GM06990 (cell line): Measurements from ENCODE around the gene ATG3.
"Not testable (repeated sequence)": the region's sequence is repeated elsewhere in the genome, so short reads cannot be mapped to it uniquely, and the experiment has no call there.

Experiments
- DNase-seq: peaks from one replicate; pipeline ENCODE4 v3.0.0-alpha.2; 2011; ENCODE audit not compliant: insufficient read length; ENCODE audit errors: extremely low read depth
- H3K27me3 ChIP-seq: replicated peaks from 2 replicates; pipeline ENCODE4 v1.6.0; 2011; ENCODE audit warnings: low read length; ENCODE audit not compliant: control insufficient read depth, insufficient read depth
- H3K36me3 ChIP-seq: 2 replicates; pipeline ENCODE4 v1.5.1; 2011; ENCODE audit warnings: low read length; ENCODE audit not compliant: control insufficient read depth, insufficient read depth
- H3K4me3 ChIP-seq: replicated peaks from 2 replicates; pipeline ENCODE4 v1.5.1; 2011; ENCODE audit warnings: low read depth, mild to moderate bottlenecking, control low read depth, low read length
- TF ChIP-seq, protein P1 (sequence below): IDR thresholded peaks from 2 replicates; pipeline ENCODE4 v1.5.1; 2011; ENCODE audit warnings: low read length, control low read depth, mild to moderate bottlenecking, inconsistent platforms; ENCODE audit not compliant: insufficient read depth, poor library complexity, severe bottlenecking

ATG3 gene

DNA sequence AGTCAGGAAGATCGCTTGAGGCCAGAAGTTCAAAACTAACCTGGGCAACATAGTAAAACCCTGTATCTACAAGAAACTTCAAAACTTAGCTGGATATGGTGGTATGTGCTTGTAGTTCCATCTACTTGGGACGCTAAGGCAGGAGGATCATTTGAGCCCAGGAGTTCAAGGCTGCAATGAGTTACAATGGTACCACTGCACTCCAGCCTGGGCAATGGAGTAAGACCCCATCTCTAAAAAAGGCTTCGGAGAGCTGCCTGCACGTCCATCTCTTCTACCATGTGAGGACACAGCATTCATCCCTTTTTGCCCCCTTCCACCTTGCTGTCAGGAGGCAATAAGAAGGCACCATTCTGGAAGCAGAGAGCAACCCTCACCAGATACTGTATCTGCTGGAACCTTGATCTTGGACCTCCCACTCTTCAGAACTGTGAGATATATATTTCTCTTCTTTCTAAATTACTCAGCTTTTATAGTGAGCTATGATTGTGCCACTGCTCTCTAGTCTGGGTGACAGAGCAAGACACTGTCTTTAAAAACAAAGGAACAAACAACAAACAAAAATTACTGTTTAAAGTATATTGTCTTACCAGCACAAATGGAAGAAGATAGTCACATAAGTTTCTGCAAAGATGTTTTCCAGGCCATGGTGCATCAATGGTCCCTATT is 58.3 kb downstream of the ATG3 start:
- Histone ChIP-seq H3K27me3 (no peaks in the 10 kb centered on the region), H3K36me3 (no peaks in the 10 kb centered on the region), H3K4me3 (no peak overlapping the region)
- no peak for DNase-seq
- TF ChIP-seq, protein P1, sequence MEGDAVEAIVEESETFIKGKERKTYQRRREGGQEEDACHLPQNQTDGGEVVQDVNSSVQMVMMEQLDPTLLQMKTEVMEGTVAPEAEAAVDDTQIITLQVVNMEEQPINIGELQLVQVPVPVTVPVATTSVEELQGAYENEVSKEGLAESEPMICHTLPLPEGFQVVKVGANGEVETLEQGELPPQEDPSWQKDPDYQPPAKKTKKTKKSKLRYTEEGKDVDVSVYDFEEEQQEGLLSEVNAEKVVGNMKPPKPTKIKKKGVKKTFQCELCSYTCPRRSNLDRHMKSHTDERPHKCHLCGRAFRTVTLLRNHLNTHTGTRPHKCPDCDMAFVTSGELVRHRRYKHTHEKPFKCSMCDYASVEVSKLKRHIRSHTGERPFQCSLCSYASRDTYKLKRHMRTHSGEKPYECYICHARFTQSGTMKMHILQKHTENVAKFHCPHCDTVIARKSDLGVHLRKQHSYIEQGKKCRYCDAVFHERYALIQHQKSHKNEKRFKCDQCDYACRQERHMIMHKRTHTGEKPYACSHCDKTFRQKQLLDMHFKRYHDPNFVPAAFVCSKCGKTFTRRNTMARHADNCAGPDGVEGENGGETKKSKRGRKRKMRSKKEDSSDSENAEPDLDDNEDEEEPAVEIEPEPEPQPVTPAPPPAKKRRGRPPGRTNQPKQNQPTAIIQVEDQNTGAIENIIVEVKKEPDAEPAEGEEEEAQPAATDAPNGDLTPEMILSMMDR: no peak

DNA sequence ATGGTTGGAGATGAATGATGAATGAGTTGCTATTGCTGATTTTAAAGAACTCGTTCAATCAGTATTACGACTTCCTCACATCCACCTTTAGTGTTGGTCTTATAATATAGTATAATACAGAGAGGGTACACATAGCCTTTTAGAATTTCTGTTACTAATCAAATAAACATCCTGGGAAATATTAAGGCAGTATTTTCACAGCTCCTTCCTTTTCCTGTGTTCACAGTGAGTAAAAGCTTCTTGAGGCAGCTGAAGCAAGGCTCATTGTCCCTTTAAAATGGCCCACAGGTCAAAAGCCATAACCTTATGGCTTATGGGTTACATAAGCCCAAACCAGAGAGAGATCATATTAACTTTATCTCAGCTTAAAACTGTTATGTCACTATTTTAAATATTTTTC is 61.1 kb downstream of the ATG3 start:
- Histone ChIP-seq H3K27me3 (no peaks in the 10 kb centered on the region), H3K4me3 (no peak overlapping the region), H3K36me3 (no peaks in the 10 kb centered on the region)
- TF ChIP-seq, protein P1: no peak
- no peak for DNase-seq

DNA sequence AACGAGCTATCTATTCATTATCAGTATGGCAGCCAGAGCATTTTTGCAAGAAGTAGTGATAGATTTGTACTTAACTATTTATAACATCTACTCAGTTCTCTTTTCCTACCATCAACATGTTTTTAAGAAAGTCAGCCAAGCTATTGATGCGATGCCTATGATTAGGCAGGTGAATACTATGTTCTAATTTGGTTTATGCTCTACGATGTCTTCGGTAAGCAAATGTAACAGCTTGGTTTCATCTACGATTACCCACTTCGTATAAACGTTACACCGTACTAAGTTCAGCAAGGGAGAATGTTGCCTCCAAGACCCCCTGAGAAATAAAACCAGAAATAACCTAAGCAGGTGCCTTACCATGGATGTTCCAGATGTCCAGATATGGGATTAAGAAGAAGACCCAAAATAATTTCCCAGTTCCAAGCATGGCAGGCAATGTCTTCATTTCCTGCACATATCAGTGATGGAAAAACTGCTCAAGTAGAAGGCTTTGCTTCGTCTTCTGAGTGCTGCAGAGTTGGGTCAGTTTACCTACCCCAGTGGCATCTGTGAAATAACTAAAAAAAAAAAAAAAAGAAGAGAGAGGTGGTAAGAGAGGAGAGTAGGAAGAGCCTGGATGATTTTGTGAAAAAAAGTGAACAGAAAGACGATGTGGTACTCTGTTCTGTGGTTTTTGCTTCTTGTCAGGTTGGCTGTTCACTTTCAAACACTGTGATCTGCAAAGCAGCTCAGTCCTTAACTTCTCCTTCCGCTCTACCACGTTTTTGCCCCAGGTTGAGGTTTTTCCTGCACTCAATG is 62.6 kb downstream of the ATG3 start, which contains the start of gene BTLA:
Gene BTLA, minus strand, starts transcription at position 559 of the 798 bp plus-strand sequence. Its CDS starts 114 bp downstream, at position 445.
- DNase-seq: peak; percentile 57

DNA sequence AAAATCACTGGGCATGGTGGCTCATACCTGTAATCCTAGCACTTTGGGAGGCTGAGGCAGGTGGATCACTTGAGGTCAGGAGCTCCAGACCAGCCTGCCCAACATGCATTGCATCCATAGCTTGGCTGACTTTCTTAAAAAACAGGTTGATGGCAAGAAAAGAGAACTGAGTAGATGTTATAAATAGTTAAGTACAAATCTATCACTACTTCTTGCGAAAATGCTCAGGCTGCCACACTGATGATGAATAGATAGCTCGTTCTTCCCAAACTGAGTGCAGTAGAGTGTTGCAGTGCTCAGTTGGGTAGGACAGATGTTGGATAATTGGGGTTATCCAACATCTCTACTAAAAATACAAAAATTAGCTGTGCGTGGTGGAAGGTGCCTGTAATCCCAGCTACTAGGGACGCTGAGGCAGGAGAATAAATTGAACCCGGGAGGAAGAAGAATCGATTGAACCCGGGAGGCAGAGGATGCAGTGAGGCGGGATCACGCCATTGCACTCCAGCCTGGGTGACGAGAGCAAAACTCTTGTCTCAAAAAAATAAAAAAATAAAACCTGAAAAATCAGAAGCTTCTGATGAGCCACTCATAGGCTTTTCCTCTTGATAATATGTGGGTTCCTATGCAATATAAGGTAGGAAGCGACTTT is 63.7 kb downstream of the ATG3 start:
- TF ChIP-seq, protein P1: no peak
- no peaks in the 10 kb centered on the region for H3K36me3 ChIP-seq
- DNase-seq: no peak
- H3K27me3 ChIP-seq: no peaks in the 10 kb centered on the region
- H3K4me3 ChIP-seq: peak overlapping the region; percentile 83

More for the DNA sequence above, 62.6 kb downstream of the ATG3 start, which contains the start of gene BTLA:
- TF ChIP-seq, protein P1: no peak
- peak within 1 kb of the TSS; percentile 83 for H3K4me3 ChIP-seq
- no peaks in the 10 kb centered on the region for H3K36me3 ChIP-seq
- H3K27me3 ChIP-seq: no peaks in the 10 kb centered on the region

DNA sequence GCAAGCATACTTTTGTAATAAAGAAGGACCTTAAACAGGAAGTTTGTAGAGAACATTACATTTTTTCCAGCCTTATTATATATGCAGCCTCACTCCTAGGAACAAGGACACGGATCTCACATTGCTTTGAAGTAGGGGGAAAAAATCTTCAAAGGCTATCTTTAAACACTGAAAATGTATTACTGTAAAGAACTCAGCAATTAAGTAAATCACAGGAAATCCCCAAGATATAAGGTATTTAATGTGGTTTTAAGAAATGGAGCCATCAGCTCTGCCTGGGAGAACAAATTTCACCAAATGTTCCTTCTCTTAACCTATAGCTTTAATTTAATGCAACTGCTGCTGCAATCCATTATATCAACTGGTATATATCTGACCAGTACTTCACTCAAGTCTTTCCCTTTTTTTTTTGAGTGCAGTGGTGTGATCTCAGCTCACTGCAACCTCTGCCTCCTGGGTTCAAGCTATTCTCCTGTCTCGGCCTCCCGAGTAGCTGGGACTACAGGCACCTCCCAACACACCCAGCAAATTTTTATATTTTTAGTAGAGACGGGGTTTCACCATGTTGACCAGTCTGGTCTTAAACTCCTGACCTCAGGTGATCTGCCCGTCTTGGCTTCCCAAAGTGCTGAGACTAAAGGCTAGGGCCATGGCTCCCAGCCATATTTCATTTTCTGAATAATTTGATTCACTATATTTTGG is 65.2 kb downstream of the ATG3 start:
- TF ChIP-seq, protein P1: no peak
- DNase-seq: no peak
- Histone ChIP-seq H3K4me3 (peak overlapping the region; percentile 83), H3K27me3 (no peaks in the 10 kb centered on the region), H3K36me3 (no peaks in the 10 kb centered on the region)

DNA sequence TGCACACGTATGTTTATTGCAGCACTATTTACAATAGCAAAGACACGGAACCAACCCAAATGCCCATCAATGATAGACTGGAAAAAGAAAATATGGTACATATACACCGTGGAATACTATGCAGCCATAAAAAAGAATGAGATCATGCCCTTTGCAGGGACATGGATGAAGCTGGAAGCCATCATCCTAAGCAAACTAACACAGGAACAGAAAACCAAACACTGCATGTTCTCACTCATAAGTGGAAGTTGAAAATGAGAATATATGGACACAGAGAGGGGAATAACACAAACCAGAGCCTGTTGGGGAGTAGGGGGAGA is 67.4 kb downstream of the ATG3 start:
- not testable (repeated sequence) for H3K27me3 ChIP-seq, H3K4me3 ChIP-seq, H3K36me3 ChIP-seq, DNase-seq
